Stimulated activated naive CD8-positive, alpha-beta T cell treated with anti-CD3 and anti-CD28 coated beads, Interleukin-15, Interleukin-2, amounts not matched to agents 100 ng/mL and 50 ng/mL, for 24 hours (primary cell): ENCODE results near the gene RALB.
"Not testable (repeated sequence)": the region's sequence is repeated elsewhere in the genome, so short reads cannot be mapped to it uniquely, and the experiment has no call there.

Experiments
- H3K27ac Mint-ChIP-seq: one replicate; pipeline ENCODE4 v1.8.0; 2021; ENCODE audit warnings: mild to moderate bottlenecking, mixed read lengths
- H3K27me3 Mint-ChIP-seq: one replicate; pipeline ENCODE4 v1.8.0; 2021; ENCODE audit warnings: mixed read lengths
- H3K36me3 Mint-ChIP-seq: one replicate; pipeline ENCODE4 v1.8.0; 2021; ENCODE audit warnings: low read depth, mixed read lengths
- H3K4me1 Mint-ChIP-seq: one replicate; pipeline ENCODE4 v1.8.0; 2021; ENCODE audit warnings: low read depth, mixed read lengths
- H3K4me3 Mint-ChIP-seq: one replicate; pipeline ENCODE4 v1.8.0; 2021; ENCODE audit warnings: mild to moderate bottlenecking, mixed read lengths
- H3K9me3 Mint-ChIP-seq: one replicate; pipeline ENCODE4 v1.8.0; 2021; ENCODE audit warnings: mixed read lengths

The RALB gene

GRCh38 chr2:120231974-120232635 lies 20.5 kb upstream of the RALB start:
- Mint-ChIP-seq H3K27ac (peak overlapping the region; percentile 97), H3K36me3 (no peaks in the 10 kb centered on the region), H3K4me3 (peak overlapping the region; percentile 89), H3K27me3 (no peaks in the 10 kb centered on the region), H3K4me1 (peaks cover 66% of the 10 kb centered on the region), H3K9me3 (no peaks in the 10 kb centered on the region)

DNA sequence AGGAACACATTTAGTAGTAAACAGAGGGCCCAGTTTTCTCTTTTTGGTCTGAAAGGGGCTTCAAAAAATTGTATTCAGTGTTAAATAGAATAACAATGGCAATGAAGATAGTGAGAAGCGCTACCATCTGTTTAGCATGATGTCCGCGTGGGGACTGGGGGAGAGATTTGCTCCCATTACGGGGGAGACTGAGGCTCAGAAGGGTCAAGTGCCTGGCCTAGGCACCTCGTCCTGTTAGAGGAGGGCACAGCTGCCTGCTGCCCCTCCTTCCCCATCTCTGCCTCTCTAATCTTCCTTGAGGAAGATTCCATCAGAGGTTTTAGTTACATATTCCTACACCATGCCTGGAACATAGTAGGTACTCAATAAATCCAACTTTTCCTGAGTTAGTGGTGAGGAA lies 19.4 kb upstream of the RALB start:
- no peaks in the 10 kb centered on the region for H3K27me3 Mint-ChIP-seq
- no peaks in the 10 kb centered on the region for H3K9me3 Mint-ChIP-seq
- H3K4me1 Mint-ChIP-seq, result peaks cover 54% of the 10 kb centered on the region
- H3K36me3 Mint-ChIP-seq, result no peaks in the 10 kb centered on the region
- H3K27ac Mint-ChIP-seq, result peak overlapping the region; percentile 97
- H3K4me3 Mint-ChIP-seq, result peak overlapping the region; percentile 89

DNA sequence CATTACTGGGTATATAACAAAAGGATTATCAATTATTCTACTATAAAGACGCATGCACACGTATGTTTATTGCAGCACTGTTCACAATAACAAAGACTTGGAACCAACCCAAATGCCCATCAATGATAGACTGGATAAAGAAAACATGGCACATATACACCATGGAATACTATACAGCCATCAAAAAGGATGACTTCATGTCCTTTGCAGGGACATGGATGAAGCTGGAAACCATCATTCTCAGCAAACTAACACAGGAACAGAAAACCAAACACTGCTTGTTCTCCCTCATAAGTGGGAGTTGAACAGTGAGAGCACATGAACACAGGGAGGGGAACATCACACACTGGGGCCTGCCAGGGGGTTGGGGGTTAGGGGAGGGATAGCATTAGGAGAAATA lies 17.5 kb upstream of the RALB start:
- H3K4me1 Mint-ChIP-seq, result peaks cover 38% of the 10 kb centered on the region
- not testable (repeated sequence) for H3K36me3 Mint-ChIP-seq, H3K4me3 Mint-ChIP-seq, H3K27me3 Mint-ChIP-seq, H3K27ac Mint-ChIP-seq, H3K9me3 Mint-ChIP-seq

DNA sequence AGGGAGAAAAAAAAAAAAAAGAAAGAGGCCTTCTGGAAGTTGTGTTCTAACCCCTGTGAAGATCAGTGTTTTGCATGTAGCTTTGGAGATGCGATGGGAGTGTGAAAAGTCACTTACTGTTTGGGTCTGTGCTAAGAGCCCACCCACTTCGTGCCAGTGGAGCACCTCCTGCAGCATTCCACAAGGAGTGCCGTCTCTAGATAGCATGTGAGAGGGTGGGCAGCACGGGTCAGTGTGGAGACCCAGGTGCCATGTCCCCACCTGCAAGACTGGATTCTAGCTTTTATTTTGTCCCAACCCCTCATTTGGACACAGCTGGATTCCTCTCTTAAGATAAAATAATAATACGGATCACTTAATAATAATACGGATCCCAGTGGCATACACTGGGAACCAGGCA lies 17.0 kb upstream of the RALB start:
- no peaks in the 10 kb centered on the region for H3K36me3 Mint-ChIP-seq
- H3K9me3 Mint-ChIP-seq, result no peaks in the 10 kb centered on the region
- H3K27ac Mint-ChIP-seq, result no peak overlapping the region
- no peak overlapping the region for H3K4me3 Mint-ChIP-seq
- H3K27me3 Mint-ChIP-seq, result no peaks in the 10 kb centered on the region
- H3K4me1 Mint-ChIP-seq, result peaks cover 32% of the 10 kb centered on the region

- Mint-ChIP-seq H3K9me3 (no peaks in the 10 kb centered on the region), H3K4me3 (no peak overlapping the region), H3K36me3 (no peaks in the 10 kb centered on the region), H3K27me3 (no peaks in the 10 kb centered on the region), H3K27ac (no peak overlapping the region), H3K4me1 (peaks cover 26% of the 10 kb centered on the region)
Measured at GRCh38 chr2:120236316-120236715, 16.3 kb upstream of the RALB start.

- Mint-ChIP-seq H3K4me3 (no peak overlapping the region), H3K27me3 (no peaks in the 10 kb centered on the region), H3K4me1 (peaks cover 21% of the 10 kb centered on the region), H3K36me3 (no peaks in the 10 kb centered on the region), H3K27ac (no peak overlapping the region), H3K9me3 (no peaks in the 10 kb centered on the region)
Measured at GRCh38 chr2:120236791-120237190, 15.9 kb upstream of the RALB start.

GRCh38 chr2:120237491-120237902 lies 15.2 kb upstream of the RALB start:
- H3K9me3 Mint-ChIP-seq, result no peaks in the 10 kb centered on the region
- no peaks in the 10 kb centered on the region for H3K27me3 Mint-ChIP-seq
- no peak overlapping the region for H3K27ac Mint-ChIP-seq
- no peaks in the 10 kb centered on the region for H3K36me3 Mint-ChIP-seq
- peaks cover 15% of the 10 kb centered on the region for H3K4me1 Mint-ChIP-seq
- no peak overlapping the region for H3K4me3 Mint-ChIP-seq

DNA sequence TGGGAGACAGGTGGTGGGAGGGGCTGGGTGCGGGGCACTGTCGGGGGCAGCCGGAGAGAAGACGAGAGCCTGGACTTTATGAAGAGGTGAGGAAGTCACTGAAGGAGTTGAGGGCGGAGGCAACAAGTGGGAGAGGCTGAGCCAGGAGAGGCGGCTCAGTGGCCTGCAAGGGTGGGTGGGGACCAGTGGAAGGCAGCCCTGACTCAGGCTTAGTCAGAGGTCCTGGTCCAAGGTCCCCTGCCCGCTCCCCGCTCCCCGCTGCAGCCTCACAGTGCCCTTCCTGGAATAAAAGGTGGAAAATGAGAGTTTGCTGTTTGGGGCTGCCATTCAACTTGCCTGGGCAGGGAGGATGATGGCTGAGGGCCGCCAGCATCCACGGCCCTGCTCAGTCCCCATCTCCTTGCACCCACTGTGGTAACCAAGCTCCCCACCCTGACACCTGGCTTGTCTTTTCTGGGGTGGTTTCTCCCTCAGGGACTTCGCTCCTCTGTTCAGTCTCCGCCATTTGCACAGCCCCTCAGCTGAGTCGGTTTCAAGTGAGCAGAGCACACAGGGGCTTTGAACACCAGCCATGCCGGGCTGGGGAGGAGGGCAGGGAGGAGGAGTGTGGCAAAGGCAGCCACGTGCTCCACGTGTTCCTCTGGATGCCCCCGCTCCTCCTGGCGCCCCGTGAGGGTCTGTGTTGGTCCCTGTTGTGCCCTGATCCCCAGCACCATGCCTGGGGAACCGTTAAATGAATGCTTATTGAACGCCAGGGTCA lies 13.7 kb upstream of the RALB start:
- no peaks in the 10 kb centered on the region for H3K36me3 Mint-ChIP-seq
- no peaks in the 10 kb centered on the region for H3K27me3 Mint-ChIP-seq
- H3K27ac Mint-ChIP-seq, result no peak overlapping the region
- peaks cover 3% of the 10 kb centered on the region for H3K9me3 Mint-ChIP-seq
- peaks cover 6% of the 10 kb centered on the region for H3K4me1 Mint-ChIP-seq
- no peak overlapping the region for H3K4me3 Mint-ChIP-seq

DNA sequence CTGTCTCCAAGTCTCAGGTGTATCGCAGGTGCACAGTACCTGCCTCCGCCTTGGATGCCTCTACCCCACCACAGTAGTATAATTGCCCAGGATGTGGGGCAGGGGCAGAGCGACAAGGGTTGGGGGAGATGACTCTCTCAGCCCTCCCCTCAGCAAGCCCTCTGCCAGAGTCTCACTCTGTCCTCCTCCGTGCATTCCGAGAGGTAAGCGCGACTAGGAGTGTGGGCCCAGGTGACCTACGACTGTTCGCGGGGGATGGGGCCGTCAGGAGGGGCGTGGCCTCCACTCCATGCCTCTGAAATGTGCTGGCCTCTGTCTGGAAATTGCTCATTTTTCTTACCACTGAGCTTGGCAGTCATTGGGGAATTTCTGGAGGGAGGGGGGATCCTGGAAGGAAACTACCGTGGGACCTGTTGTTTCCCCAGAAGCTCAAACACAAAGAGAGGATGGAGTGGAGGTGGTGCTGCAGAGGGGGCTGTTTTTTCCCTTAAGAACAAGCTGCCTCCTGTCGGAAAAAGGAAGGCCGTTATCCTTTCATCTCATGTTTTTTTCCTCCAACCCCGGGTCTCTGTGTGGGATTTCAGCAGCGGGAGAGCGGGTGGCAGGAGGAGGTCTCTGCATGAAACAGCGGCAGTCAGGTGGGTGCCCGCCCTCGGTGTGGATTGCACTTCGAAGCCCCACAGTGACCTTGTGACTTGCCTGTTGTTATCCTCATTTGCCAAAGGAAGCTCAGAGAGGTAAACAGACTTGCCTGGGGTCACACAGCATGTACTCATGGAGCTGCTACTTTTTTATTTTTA lies 13.0 kb upstream of the RALB start:
- peaks cover 4% of the 10 kb centered on the region for H3K9me3 Mint-ChIP-seq
- H3K27me3 Mint-ChIP-seq, result no peaks in the 10 kb centered on the region
- H3K4me1 Mint-ChIP-seq, result peaks cover 3% of the 10 kb centered on the region
- H3K27ac Mint-ChIP-seq, result no peak overlapping the region
- H3K4me3 Mint-ChIP-seq, result no peak overlapping the region
- H3K36me3 Mint-ChIP-seq, result no peaks in the 10 kb centered on the region

DNA sequence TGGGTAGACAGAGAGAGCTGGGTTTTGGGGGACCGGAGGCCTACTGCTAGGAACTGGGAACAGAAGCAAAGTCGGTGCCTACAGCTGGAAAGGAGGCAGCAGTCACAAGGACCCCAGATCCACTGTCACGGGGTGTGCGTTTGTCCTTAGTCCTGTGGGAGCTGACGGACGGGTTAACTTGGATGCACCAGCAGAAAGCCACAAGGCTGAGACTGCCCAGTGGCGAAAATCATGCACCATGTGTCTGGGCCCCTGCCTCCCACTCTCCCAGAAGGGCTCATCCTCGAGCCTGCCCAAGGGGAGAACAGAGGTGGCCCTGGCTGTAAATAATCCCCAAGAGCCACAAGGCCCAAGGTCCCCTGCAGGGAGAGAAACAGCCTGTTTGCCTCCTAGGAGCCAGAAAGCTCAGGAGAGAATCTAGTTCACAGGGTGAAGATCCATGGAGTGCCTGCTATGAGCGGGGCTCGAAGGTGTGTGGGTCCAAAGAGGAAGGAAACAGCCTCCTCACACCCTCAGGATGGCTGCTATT lies 11.7 kb upstream of the RALB start:
- no peak overlapping the region for H3K4me3 Mint-ChIP-seq
- no peak overlapping the region for H3K27ac Mint-ChIP-seq
- no peaks in the 10 kb centered on the region for H3K27me3 Mint-ChIP-seq
- H3K4me1 Mint-ChIP-seq, result peaks cover 3% of the 10 kb centered on the region
- H3K9me3 Mint-ChIP-seq, result peaks cover 4% of the 10 kb centered on the region
- no peaks in the 10 kb centered on the region for H3K36me3 Mint-ChIP-seq

DNA sequence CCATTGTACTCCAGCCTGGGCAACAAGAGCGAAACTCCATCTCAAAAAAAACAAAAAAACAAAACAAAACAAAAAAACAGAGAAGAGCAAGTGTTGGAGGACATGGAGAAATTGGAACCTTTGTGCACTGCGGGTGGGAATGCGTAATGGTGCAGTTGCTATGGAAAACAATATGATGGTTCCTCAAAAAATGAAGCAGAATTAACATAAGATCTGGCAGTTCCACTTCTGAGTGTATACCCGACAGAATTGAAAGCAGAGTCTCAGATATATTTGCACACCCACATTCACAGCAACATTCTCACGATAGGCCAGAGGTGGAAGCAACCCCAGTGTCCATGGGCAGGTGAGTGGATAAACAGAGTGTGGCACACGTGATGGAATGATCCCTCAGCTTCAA lies 11.0 kb upstream of the RALB start:
- peaks cover 3% of the 10 kb centered on the region for H3K4me1 Mint-ChIP-seq
- peaks cover 4% of the 10 kb centered on the region for H3K9me3 Mint-ChIP-seq
- no peaks in the 10 kb centered on the region for H3K27me3 Mint-ChIP-seq
- peak overlapping the region; percentile 43 for H3K27ac Mint-ChIP-seq
- H3K4me3 Mint-ChIP-seq, result no peak overlapping the region
- no peaks in the 10 kb centered on the region for H3K36me3 Mint-ChIP-seq

GRCh38 chr2:120243211-120243610 lies 9.4 kb upstream of the RALB start:
- H3K9me3 Mint-ChIP-seq, result peaks cover 4% of the 10 kb centered on the region
- H3K27me3 Mint-ChIP-seq, result peaks cover 9% of the 10 kb centered on the region
- H3K27ac Mint-ChIP-seq, result no peak overlapping the region
- peaks cover 6% of the 10 kb centered on the region for H3K4me1 Mint-ChIP-seq
- no peaks in the 10 kb centered on the region for H3K36me3 Mint-ChIP-seq
- H3K4me3 Mint-ChIP-seq, result no peak overlapping the region

DNA sequence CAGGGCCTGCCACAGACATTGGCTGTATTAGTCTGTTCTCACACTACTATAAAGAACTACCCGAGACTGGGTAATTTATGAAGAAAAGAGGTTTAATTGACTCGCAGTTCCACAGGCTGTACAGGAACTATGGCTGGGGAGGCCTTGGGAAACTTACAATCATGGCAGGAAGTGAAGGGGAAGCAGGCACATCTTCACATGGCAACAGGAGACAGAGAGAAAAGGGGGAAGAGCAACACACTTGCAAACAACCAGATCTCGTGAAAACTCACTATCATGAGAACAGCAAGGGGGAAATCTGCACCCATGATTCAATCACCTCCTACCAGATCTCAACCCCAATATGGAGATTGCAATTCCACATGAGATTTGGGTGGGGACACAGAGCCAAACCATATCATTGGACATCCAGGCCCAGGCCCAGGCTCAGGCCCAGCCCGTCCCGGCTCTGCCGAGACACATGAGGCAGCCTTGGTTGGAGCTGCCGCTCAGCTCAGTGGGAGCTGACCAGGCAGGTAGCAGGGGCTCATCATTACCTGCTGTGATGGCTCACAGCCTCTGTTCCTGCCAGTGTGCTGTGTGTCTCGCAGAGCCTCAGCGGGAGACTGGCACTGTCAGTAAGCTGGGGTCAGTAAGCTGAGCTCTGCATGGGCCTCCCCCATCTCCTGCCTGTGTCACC lies 8.6 kb upstream of the RALB start:
- Mint-ChIP-seq H3K36me3 (no peaks in the 10 kb centered on the region), H3K4me1 (peaks cover 6% of the 10 kb centered on the region), H3K4me3 (no peak overlapping the region), H3K27me3 (peaks cover 13% of the 10 kb centered on the region), H3K27ac (no peak overlapping the region), H3K9me3 (peaks cover 4% of the 10 kb centered on the region)

- H3K4me3 Mint-ChIP-seq, result no peak overlapping the region
- peaks cover 6% of the 10 kb centered on the region for H3K4me1 Mint-ChIP-seq
- no peak overlapping the region for H3K27ac Mint-ChIP-seq
- H3K27me3 Mint-ChIP-seq, result peaks cover 16% of the 10 kb centered on the region
- no peaks in the 10 kb centered on the region for H3K36me3 Mint-ChIP-seq
- H3K9me3 Mint-ChIP-seq, result peaks cover 4% of the 10 kb centered on the region
Measured at GRCh38 chr2:120244656-120245519, 7.8 kb upstream of the RALB start.
